MM.1S (cell line): ENCODE data around the gene RAB3D.

Experiments used
- CTCF ChIP-seq: fragments of 300-600 bp; sonication (generic); IDR thresholded peaks from 2 replicates; pipeline ENCODE4 v1.5.1; 2016; ENCODE audit warnings: antibody characterized with exemption, low read length, mixed read lengths
- EZH2 ChIP-seq: fragments of 300-600 bp; sonication (generic); optimal IDR thresholded peaks from 2 replicates; pipeline ENCODE3; 2017; ENCODE audit warnings: low read depth, mild to moderate bottlenecking, antibody characterized with exemption, low read length, mixed read lengths
- EZH2phosphoT487 ChIP-seq: fragments of 300-600 bp; sonication (generic); IDR thresholded peaks from 2 replicates; pipeline ENCODE4 v1.6.1; 2018; ENCODE audit warnings: antibody characterized with exemption, low read length

DNA sequence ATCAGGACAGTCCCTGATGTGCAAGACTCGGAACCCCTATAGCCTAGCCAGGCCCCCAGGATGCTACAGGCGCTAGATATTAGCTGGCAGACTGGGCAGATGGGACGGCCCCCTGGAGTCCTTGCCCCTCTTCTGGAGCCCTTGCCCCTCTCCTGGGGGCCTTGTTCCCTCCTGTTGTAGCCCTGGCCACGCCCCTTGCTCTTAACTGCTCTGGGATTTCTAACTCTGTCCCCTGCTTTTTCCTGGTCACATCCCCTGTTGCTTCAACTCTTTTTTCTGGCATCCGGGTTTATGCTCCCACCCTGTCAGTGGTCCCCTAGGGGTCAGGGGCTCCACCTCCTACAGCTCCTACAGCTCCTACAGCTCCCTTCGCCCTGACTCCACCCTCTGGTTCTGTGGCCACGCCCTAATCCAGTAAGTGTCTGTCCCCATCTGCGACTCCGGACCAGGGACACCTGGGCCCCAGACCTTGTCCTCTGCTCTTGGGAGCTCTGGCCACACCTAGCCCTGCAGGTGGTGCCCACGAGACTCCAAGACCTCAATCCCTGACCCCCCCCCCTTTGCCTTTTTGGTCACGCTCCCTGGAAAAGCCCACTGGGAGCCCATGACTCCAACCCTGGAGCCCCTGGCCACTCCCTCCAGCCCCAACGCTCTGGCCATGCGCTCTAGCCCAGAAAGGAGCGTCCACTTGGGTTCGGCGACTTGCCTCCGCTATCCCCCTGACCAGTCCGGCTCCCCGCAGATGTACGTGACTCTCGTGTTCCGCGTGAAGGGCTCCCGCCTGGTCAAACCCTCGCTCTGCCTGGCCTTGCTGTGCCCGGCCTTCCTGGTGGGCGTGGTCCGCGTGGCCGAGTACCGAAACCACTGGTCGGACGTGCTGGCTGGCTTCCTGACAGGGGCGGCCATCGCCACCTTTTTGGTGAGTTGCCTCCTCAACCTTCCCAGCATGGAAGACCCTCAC, 22.6 kb upstream of the RAB3D start:
- no peak for TF ChIP-seq CTCF
- no peak for TF ChIP-seq EZH2
- TF ChIP-seq EZH2phosphoT487 = no peak
